ENCODE data around the gene NBAS.

Gene NBAS

GRCh38 chr2:15436195-15436594 lies 124.9 kb downstream of the NBAS start:
- TF ChIP-seq POLR2AphosphoS5 (IDR thresholded peaks at IDR 0.05; ENCODE audit: low read depth, low read length) (no peak), FOXP2 (optimal IDR thresholded peaks at IDR 0.05; ENCODE audit: borderline replicate concordance, extremely low read depth, extremely low read length, insufficient read depth) (no peak), REST (IDR thresholded peaks at IDR 0.05; ENCODE audit: insufficient read depth in 1 of 2, low read depth in 2 of 2, low read length in 2 of 2) (no peak), SIN3A (IDR thresholded peaks at IDR 0.05; ENCODE audit: borderline replicate concordance, insufficient read depth, low read length) (no peak), TAF1 (IDR thresholded peaks at IDR 0.05; ENCODE audit: borderline replicate concordance, insufficient read depth, low read length) (no peak)

GRCh38 chr2:15435474-15435873 lies 125.7 kb downstream of the NBAS start:
- no peak for TF ChIP-seq POLR2AphosphoS5 (IDR thresholded peaks at IDR 0.05; ENCODE audit: low read depth, low read length)
- TF ChIP-seq SIN3A (IDR thresholded peaks at IDR 0.05; ENCODE audit: borderline replicate concordance, insufficient read depth, low read length) = no peak
- no peak for TF ChIP-seq TAF1 (IDR thresholded peaks at IDR 0.05; ENCODE audit: borderline replicate concordance, insufficient read depth, low read length)
- TF ChIP-seq REST (IDR thresholded peaks at IDR 0.05; ENCODE audit: insufficient read depth in 1 of 2, low read depth in 2 of 2, low read length in 2 of 2) = no peak
- no peak for TF ChIP-seq FOXP2 (optimal IDR thresholded peaks at IDR 0.05; ENCODE audit: borderline replicate concordance, extremely low read depth, extremely low read length, insufficient read depth)

GRCh38 chr2:15432642-15433256 lies 128.4 kb downstream of the NBAS start:
- no peak for TF ChIP-seq REST (IDR thresholded peaks at IDR 0.05; ENCODE audit: insufficient read depth in 1 of 2, low read depth in 2 of 2, low read length in 2 of 2)
- TF ChIP-seq TAF1 (IDR thresholded peaks at IDR 0.05; ENCODE audit: borderline replicate concordance, insufficient read depth, low read length) = no peak
- TF ChIP-seq FOXP2 (optimal IDR thresholded peaks at IDR 0.05; ENCODE audit: borderline replicate concordance, extremely low read depth, extremely low read length, insufficient read depth) = no peak
- no peak for TF ChIP-seq SIN3A (IDR thresholded peaks at IDR 0.05; ENCODE audit: borderline replicate concordance, insufficient read depth, low read length)
- TF ChIP-seq POLR2AphosphoS5 (IDR thresholded peaks at IDR 0.05; ENCODE audit: low read depth, low read length) = no peak

- TF ChIP-seq SIN3A (IDR thresholded peaks at IDR 0.05; ENCODE audit: borderline replicate concordance, insufficient read depth, low read length) = no peak
These were observed 132.1 kb downstream of the NBAS start for GRCh38 chr2:15429032-15429431.

GRCh38 chr2:15427987-15428386 lies 133.1 kb downstream of the NBAS start:
- TF ChIP-seq TAF1 (IDR thresholded peaks at IDR 0.05; ENCODE audit: borderline replicate concordance, insufficient read depth, low read length) (no peak), REST (IDR thresholded peaks at IDR 0.05; ENCODE audit: insufficient read depth in 1 of 2, low read depth in 2 of 2, low read length in 2 of 2) (no peak), FOXP2 (optimal IDR thresholded peaks at IDR 0.05; ENCODE audit: borderline replicate concordance, extremely low read depth, extremely low read length, insufficient read depth) (no peak), SIN3A (IDR thresholded peaks at IDR 0.05; ENCODE audit: borderline replicate concordance, insufficient read depth, low read length) (no peak), POLR2AphosphoS5 (IDR thresholded peaks at IDR 0.05; ENCODE audit: low read depth, low read length) (no peak)

All from PFSK-1 (cell line).